Neuron (in vitro differentiated cells): ENCODE measurements around the gene PTPN2.
"Not testable (repeated sequence)": the region's sequence is repeated elsewhere in the genome, so short reads cannot be mapped to it uniquely, and the experiment has no call there.

ENCODE experiments used
- H2AFZ ChIP-seq: one replicate; pipeline ENCODE4 v1.6.1; 2013; ENCODE audit warnings: low read depth, mild to moderate bottlenecking, inconsistent platforms, low read length, moderate library complexity
- H3K27me3 ChIP-seq: one replicate; pipeline ENCODE4 v1.6.1; 2013; ENCODE audit warnings: low read length; ENCODE audit not compliant: insufficient read depth
- H3K36me3 ChIP-seq: one replicate; pipeline ENCODE4 v1.6.1; 2013; ENCODE audit warnings: low read length; ENCODE audit not compliant: insufficient read depth
- H3K4me1 ChIP-seq: one replicate; pipeline ENCODE4 v1.6.1; 2013; ENCODE audit warnings: low read length; ENCODE audit not compliant: insufficient read depth
- H3K4me3 ChIP-seq: 2 replicates; pipeline ENCODE4 v1.5.1; 2013; ENCODE audit warnings: mild to moderate bottlenecking, low read length, moderate library complexity
- H3K9me3 ChIP-seq: one replicate; pipeline ENCODE4 v1.6.1; 2013; ENCODE audit warnings: low read length

Gene PTPN2

DNA sequence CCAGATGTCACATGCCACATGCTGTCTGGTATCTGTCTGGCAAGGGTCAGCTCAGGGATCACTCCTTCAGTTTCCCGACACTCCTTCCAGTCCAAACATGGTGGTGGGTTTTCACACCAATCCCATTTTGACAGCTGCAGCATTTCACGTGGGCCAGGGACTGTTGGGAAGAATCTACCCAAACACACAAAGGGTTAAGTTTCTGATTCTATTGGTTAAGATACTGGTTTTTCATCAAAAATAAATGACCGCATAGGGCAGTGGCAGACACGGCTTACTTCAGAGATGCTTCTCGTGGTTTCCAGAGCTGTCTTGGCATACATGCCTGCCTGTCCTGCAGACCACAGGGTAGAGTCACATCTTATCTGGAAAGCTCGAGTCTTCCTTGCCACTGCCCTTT, 101.5 kb downstream of the PTPN2 start:
- Histone ChIP-seq H2AFZ (no peak overlapping the region), H3K36me3 (no peaks in the 10 kb centered on the region), H3K4me3 (no peak overlapping the region), H3K4me1 (no peaks in the 10 kb centered on the region), H3K9me3 (no peaks in the 10 kb centered on the region), H3K27me3 (no peaks in the 10 kb centered on the region)

DNA sequence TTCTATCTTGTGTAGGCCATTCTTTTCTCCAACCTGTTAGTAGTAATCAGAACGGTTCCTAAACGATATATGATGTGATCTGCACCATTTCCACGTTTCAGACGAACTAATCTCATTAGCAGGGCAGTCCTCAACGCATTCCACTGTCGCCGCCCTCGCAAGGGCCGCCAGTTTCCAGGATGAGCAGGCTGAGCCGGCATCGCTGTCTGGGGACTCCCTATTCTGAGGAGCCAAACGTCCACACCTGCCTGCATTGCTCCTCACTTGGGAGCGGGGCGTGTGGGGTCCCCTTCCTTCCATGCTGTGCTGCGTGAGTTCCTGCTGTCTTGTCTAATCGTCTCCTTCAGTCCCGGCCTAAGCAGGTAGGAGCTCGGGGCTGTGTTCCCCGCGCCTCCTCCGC, 104.6 kb downstream of the PTPN2 start:
- no peaks in the 10 kb centered on the region for H3K9me3 ChIP-seq
- no peaks in the 10 kb centered on the region for H3K36me3 ChIP-seq
- H2AFZ ChIP-seq, result no peak overlapping the region
- H3K4me3 ChIP-seq, result no peak overlapping the region
- H3K4me1 ChIP-seq, result no peaks in the 10 kb centered on the region
- no peaks in the 10 kb centered on the region for H3K27me3 ChIP-seq

DNA sequence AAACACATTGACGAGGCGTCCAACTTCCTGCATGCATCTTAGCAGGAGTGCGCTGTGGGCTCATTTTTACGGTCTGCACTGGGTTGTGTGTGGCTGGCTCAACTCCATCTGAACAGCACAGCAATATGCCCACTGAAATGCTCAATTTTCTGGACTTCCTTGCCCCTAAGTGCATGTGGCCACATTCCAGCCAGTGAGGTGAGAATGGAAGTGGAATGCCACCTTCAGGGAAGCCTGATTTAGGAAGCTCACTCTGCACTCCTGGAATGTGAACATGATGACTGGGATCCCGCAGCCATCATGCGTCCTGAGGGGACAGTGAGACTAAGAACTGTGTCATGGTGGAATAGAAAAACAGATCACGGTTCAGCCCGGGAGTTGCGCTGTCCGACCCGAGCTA, 105.0 kb downstream of the PTPN2 start:
- H3K4me1 ChIP-seq, result no peaks in the 10 kb centered on the region

DNA sequence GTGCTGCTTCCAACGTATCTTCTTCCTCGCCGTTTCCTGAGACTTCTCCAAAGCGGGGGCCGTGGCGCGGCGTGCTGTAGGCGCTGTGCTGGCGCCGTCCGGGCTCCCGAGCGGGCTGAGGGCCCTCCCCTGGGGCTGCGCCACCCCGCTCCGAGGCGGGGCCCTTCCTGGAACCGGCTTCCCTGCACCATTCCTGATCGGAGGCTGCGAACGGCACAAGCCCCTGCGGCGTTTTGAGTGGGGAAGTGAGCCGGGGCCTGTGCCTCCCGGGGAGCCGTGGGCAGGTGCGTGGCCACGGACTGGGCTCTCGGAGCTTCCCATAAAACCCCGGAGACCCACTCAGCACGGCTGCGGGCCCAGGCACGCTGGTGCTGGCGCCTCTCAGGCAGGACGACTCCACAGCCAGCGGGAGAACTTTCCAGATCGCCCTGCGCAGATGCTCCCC, 106.5 kb downstream of the PTPN2 start:
- no peaks in the 10 kb centered on the region for H3K27me3 ChIP-seq
- no peak overlapping the region for H2AFZ ChIP-seq
- H3K4me3 ChIP-seq, result no peak overlapping the region
- H3K36me3 ChIP-seq, result no peaks in the 10 kb centered on the region
- no peaks in the 10 kb centered on the region for H3K4me1 ChIP-seq
- no peaks in the 10 kb centered on the region for H3K9me3 ChIP-seq

More for the DNA sequence above, 105.0 kb downstream of the PTPN2 start:
- H3K36me3 ChIP-seq, result no peaks in the 10 kb centered on the region
- H3K4me3 ChIP-seq, result no peak overlapping the region
- no peak overlapping the region for H2AFZ ChIP-seq
- H3K9me3 ChIP-seq, result no peaks in the 10 kb centered on the region
- no peaks in the 10 kb centered on the region for H3K27me3 ChIP-seq

DNA sequence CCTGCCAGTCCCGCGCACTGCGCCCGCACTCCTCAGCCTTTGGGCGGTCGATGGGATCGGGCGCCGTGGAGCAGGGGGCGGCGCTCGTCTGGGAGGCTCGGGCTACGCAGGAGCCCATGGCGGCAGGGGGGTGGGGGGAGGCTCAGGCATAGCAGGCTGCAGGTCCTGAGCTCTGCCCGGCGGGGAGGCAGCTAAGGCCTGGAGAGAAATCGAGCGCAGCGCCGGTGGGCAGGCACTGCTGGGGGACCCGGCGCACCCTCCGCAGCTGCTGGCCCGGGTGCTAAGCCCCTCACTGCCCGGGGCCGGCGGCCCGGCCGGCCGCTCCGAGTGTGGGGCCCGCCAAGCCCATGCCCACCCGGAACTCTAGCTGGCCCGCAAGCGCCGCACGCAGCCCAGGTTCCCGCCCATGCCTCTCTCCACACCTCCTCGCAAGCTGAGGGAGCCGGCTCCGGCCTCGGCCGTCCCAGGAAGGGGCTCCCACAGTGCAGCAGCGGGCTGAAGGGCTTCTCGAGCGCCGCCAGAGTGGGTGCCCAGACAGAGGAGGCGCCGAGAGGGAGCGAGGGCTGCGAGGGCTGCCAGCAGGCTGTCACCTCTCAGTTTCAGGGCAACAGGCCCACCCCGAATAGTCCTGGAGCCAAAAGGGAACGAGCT, 107.1 kb downstream of the PTPN2 start:
- Histone ChIP-seq H3K4me3 (no peak overlapping the region), H3K27me3 (no peaks in the 10 kb centered on the region), H3K36me3 (no peaks in the 10 kb centered on the region), H3K9me3 (no peaks in the 10 kb centered on the region), H2AFZ (no peak overlapping the region), H3K4me1 (no peaks in the 10 kb centered on the region)

DNA sequence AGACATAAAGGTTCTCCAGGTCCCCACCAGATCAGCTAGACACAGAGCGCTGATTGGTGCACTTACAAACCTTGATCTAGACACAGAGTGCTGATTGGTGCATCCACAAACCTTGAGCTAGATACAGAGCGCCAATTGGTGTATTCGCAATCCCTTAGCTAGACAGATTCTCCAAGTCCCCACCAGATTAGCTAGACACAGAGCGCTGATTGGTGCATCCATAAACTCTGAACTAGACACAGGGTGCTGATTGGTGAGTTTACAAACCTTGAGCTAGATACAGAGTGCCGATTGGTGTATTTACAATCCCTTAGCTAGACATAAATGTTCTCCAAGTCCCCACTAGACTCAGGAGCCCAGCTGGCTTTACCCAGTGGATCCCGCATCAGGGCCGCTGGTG, 107.6 kb downstream of the PTPN2 start:
- H3K27me3 ChIP-seq, H2AFZ ChIP-seq, H3K4me3 ChIP-seq, H3K9me3 ChIP-seq, H3K4me1 ChIP-seq, H3K36me3 ChIP-seq: not testable (repeated sequence)

DNA sequence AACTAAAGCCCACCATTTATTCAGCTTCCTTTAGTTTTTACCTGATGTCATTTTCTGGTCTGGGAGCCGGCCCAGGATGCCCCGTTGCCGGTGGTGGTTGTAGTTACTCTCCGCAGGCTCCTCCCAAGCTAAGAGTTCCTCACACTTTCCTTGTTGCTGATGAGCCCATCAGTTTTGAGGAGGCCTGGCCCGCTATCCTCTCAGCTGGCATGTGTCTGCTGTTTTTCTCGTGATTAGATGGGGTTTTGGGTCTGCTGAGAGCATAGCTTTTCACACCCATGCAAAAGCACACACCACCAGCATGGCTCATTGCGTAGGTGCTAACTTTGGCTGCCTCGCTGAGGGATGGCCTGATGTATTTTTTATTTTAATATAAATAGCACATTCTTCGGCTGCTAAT, 109.1 kb downstream of the PTPN2 start:
- no peaks in the 10 kb centered on the region for H3K36me3 ChIP-seq
- no peaks in the 10 kb centered on the region for H3K9me3 ChIP-seq
- H3K27me3 ChIP-seq, result no peaks in the 10 kb centered on the region
- no peaks in the 10 kb centered on the region for H3K4me1 ChIP-seq
- H3K4me3 ChIP-seq, result no peak overlapping the region
- H2AFZ ChIP-seq, result no peak overlapping the region

DNA sequence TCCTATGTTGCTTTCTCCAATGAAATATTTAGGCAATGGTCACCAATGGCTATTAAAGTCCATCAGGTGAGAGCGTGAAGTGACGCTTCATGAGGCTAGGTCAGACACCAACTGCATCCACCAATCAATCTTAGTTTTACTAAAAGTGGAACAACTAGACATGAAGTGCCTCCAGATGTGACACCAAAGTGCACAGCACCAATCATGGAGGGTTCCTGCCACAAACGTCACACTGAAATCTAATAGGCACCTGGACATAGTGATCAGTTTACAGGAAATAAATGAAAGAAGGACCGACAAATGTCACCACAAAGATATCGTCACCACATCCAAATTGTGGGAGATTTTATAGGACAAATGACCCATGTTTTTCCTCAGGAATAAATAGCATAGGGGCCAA, 110.7 kb downstream of the PTPN2 start:
- no peaks in the 10 kb centered on the region for H3K9me3 ChIP-seq
- no peaks in the 10 kb centered on the region for H3K27me3 ChIP-seq
- H3K4me3 ChIP-seq, result no peak overlapping the region
- no peaks in the 10 kb centered on the region for H3K36me3 ChIP-seq
- H2AFZ ChIP-seq, result no peak overlapping the region
- no peaks in the 10 kb centered on the region for H3K4me1 ChIP-seq

DNA sequence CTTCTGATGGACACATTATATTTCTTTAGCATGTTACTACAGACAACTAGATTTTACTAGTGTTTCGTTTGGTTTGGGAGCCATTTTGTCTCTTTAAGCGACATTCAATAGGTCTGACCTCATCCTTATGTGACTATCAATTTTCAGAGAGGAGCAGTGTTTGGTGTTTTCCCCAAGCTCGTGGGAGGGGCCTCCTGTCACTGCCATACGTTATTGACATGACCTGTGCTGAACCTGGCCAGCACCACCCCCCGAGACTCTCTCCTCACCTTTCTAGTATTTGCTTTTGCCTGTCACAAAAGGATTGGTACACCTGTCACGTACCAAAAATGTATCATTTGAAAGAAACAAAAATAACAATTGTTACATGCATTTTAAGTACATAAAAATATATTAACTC, 111.9 kb downstream of the PTPN2 start:
- Histone ChIP-seq H2AFZ (no peak overlapping the region), H3K4me3 (no peak overlapping the region), H3K36me3 (no peaks in the 10 kb centered on the region), H3K9me3 (no peaks in the 10 kb centered on the region), H3K4me1 (no peaks in the 10 kb centered on the region), H3K27me3 (no peaks in the 10 kb centered on the region)

DNA sequence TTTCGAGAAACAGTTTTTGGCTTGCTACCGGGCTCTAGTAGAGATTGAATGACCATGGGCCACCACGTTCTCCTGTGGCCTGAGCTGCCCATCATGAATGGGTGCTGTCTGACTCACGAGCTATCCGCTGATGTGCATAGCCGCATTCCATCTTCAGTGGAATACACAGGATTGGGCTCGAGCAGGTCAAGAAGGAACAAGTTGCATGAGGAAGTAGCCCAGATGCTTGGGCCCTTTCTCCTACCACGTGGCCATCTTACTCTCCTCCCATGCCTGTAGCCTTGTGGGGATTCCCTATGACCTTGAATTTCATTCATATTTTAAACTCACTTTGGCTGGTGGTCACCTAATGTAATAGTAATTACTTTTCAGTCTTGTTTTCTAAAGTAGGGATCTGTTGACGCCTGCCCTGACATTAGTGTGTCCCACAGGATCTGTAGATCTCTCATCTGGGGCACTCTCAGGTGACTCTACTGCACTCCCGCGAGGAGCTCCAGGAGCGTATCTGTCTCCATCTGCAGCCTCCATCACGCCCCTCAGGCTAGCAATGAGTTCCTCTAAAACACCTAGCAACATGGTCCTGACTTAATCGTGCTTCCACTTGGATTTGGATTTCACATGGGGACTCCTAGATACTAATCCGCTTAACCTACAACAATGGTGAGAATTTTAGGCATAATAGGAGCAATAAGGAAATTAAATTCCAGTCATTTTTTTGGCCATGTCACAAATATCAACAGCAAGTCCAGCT, 113.4 kb downstream of the PTPN2 start:
- H3K36me3 ChIP-seq, result no peaks in the 10 kb centered on the region

DNA sequence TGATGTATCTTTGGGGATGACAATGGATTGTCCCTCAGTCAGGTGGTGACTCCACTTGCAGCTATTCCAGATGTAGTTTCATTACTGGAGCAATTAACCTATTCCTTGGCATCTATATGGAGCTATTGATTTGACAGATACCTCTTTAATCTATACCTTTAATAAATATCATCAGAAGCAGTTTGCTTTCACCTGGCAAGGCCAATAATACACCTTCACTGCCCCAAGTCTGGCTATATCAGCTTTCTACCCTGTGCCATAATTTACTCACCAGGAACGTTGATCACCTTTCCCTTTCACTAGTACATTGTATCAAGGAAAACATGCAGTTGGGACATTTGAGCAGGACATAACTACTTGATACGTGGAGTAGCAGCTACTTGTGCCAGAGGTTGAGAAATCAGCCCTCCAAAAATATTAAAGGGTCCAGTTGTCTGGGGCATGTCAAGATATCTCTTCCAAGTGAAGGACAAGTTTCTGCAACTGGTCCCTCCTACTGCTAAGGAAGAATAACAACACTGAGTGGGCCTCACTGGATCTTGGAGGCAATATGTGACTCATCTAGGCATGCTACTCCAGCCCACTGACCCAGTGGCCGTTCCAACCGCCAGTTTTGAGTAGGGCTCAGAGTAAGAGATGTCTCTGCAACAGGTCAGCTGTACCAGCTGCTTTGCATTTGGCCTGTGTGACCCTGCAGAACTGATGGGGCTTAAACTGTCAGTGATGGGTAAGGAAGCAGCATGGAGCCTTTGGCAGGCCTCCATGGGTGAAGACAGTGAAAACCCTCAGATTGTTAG, 114.2 kb downstream of the PTPN2 start:
- Histone ChIP-seq H3K4me3 (no peak overlapping the region), H3K4me1 (no peaks in the 10 kb centered on the region), H3K27me3 (no peaks in the 10 kb centered on the region), H2AFZ (no peak overlapping the region), H3K9me3 (no peaks in the 10 kb centered on the region), H3K36me3 (no peaks in the 10 kb centered on the region)

More for the DNA sequence above, 113.4 kb downstream of the PTPN2 start:
- no peaks in the 10 kb centered on the region for H3K27me3 ChIP-seq
- H2AFZ ChIP-seq, result no peak overlapping the region
- H3K9me3 ChIP-seq, result no peaks in the 10 kb centered on the region
- no peaks in the 10 kb centered on the region for H3K4me1 ChIP-seq
- no peak overlapping the region for H3K4me3 ChIP-seq

DNA sequence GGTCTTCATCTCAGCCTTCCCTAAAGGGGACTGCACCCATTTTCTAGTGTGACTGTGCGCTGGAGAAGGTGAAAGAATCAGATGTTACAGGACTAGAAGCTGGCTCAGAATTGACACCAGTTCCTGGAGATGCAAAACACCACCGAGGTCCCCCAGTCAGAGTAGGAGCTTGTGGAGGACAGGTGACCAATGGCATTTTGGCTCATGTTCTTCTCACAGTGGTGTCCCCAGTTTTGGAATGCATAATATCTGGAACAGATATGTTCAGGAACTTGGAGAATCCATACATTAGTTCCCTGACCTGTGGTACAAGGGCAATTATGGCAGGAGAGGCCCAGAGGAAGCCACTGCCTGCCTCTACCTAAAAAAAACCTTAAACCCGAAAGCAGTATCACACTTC, 114.9 kb downstream of the PTPN2 start:
- Histone ChIP-seq H2AFZ (no peak overlapping the region), H3K4me3 (no peak overlapping the region), H3K4me1 (no peaks in the 10 kb centered on the region), H3K9me3 (no peaks in the 10 kb centered on the region), H3K36me3 (no peaks in the 10 kb centered on the region), H3K27me3 (no peaks in the 10 kb centered on the region)

DNA sequence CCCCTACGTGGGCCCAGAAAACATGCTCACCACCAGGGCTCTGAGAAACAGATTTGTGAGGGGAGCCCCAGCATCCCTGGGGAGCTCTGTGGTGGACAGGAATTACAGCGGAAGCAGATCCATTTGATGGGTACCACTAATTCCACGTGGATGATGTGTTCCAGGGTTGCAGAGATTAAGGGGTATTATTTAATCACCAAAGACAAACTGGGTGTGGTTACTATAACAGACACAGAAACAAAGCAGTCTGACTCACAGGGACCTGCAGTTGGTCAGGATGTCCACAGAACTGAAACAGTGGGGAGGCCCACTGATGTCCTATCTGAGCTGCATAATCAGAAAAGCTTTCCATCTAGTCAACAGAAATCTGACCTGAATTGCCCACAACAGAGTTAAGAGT, 115.4 kb downstream of the PTPN2 start:
- H3K4me3 ChIP-seq, result no peak overlapping the region
- H3K36me3 ChIP-seq, result no peaks in the 10 kb centered on the region
- no peaks in the 10 kb centered on the region for H3K9me3 ChIP-seq
- H3K4me1 ChIP-seq, result no peaks in the 10 kb centered on the region
- no peak overlapping the region for H2AFZ ChIP-seq
- H3K27me3 ChIP-seq, result no peaks in the 10 kb centered on the region
